Hematopoietic multipotent progenitor cell treated with erythropoietin and hydrocortisone succinate and interleukin-3 and kit ligand, for 4 days (in vitro differentiated cells): ENCODE measurements around the gene DCAF15.

Source experiments
- DNase-seq: peaks from one replicate; pipeline ENCODE4 v3.0.0-alpha.2; 2015

Gene DCAF15

DNA sequence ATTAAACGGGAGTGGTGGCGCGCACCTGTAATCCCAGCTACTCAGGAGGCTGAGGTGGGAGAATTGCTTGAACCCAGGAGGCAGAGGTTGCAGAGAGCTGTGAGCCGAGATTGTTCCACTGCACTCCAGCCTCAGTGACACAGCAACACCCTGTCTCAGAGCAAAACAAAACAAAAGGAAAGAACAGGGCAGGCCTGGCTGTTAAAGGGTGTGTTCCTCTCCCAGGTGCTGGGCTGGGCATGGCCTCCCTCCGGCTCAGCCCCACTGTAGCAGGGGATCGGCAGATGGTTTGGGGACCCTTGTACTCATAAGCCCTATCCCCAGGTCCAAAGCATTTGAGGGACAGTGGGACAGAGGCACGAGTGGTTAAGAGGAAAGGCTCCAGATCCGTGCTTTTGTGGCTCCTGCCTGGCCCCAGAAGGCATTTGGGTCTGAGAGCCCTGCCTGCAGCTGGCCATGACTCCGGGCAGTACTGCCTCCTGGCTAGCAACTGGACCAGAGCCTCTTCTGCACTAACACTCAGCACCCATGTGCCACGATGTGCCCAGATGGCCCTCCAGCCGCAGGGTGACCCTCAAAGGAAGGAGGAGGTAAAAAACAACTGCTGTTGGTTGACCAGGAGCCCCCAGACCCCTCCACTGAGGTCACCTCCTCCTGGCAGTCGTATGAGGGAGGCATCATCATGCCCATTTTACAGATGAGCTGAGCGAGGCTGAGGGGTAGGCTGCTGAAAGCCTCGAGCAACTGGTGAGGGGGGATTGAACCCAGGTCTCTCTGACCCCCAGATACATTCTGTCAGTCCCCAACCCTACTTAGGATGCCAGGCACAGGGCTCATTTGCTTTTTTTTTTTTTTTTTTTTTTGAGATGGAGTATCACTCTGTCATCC lies 43.8 kb downstream of the DCAF15 start:
- DNase-seq, result no peak

DNA sequence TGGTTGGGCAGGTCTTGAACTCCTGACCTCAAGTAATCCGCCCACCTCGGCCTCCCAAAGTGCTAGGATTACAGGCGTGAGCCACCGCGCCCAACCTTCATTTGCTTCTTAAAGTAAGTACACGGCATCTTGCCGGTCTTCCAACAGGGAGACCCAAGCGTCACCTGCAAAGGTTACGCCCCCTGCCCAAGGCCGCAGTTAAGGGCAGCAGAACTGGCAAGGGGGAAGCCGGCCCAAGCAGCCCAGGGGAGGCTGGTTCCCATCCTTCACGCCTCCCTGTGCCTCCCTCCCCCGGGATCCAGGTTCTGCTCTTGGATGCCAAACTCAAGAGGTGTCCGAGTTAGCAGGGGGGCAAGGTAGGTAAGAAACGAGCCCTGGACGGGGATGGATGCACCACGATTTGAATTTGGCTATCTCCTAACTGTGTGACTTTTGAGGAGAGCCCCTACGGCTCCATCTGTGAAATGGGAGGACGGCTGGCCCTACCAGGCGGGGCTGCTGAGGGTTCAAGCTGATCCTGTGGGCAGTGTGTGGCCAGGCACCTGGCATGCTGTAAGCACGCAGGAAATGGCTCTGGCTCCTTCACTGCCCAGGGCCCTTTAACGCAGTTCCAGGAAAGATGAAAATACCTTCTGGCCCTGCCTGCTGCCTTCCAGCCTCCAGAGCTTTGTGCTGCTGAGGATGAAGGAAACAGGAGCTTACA lies 44.8 kb downstream of the DCAF15 start:
- no peak for DNase-seq

DNA sequence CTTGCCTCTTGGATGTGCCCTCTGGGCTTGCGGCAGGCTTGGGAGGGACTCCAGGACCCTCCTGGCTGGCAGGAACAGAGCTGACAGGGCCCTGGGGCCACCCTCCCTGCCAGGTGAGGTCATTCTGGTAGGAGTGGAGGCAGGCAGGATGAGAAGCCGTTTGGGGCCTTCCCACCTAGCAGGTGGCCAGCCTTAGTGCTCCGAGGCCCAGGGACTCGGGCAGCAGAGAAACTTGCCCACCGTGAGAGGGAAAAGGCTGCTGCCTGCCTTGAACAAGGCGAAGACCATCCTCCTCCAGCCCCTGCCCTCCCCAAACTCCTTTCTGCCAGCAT lies 45.3 kb downstream of the DCAF15 start:
- no peak for DNase-seq

DNA sequence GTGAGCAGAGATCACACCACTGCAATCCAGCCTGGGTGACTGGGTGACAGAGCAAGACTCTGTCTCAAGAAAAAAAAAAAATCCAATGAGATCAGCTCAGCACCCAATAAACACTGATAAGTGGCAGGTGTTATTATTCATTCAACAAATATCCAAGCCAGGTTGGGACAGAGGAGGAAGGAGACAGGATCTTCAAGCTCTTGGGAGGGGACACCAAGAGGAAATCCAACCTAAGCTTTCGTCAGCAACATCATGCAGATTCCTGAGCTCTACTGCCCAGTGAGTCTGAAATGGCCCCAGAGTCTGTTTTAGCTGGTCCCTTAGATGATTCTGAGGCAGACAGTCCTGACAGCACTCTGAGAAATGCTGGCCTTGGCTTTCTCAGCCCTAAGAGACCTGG lies 46.1 kb downstream of the DCAF15 start:
- no peak for DNase-seq

DNA sequence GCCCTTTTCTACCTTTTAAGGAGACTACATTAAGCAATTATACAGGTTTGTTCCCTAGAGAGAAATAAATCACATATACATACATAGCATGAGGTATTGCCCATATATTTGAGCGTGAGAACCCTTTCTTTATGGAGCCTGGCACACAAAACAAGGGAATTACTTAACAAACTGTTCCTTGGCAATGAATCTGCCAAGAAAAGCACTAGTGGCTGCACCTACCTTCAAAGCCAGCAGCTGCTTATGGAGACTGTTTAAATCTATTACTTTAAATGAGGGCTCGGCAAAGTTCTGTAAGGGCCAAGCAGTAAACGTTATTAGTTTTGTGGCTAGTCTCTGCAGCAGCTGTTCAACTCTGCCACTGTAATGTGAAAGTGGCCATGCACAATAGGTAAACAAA lies 46.8 kb downstream of the DCAF15 start:
- DNase-seq, result no peak

DNA sequence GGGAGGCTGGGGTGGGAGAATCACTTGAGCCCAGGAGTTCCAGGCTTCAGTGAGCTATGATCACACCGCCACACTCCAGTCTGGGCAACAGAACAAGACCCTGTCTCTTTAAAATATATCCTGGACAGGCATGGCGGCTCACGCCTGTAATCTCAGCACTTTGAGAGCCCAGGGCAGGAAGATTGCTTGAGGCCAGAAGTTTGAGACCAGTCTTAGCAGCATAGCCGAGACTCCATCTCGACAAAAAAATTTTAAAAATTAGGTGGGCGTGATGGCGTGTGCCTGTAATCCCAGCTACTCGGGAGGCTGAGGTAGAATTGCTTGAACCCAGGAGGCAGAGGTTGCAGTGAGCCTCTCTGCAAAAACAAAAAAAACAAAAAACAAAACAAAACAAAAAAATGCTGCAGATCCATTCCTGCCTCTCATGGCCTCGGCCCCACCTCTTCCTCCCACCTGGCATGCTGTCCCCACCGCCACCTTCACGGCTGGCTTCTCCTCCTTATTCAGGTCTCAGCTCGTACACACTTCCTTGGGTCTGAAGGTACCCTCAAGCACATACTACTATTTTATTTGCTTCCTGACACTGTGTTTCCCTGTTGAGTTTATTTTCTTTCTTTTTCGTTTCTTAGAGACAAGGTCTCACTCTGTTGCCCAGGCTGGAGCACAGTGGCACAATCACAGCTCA lies 48.5 kb downstream of the DCAF15 start:
- DNase-seq, result no peak

DNA sequence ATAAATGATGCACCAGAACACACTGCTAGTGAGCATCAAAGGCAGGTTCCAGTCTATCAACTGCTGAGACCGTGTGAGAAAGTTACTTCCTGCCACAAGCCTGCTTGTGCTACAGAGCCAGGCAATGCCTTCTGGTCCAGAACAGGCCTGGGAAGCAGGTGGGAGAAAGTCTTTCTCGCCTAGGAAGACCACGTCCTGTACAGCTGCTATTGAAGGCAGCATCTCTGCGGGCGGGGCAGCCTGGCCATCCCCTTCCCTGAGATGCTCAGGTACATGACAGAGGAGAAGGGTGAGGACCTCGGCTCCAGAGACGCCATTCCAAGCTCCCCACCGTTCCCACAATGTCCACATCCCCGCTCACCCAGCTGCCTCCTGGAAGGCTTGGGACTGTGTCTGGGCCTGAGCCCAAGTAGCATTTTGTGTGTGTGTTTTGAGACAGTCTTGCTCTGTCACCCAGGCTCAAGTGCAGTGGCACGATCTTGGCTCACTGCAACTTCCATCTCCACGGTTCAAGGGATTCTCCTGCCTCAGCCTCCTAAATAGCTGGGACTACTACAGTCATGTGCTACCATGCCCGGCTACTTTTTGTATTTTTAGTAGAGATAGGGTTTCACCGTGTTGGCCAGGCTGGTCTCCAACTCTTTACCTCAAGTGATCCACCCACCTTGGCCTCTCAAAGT lies 50.4 kb downstream of the DCAF15 start:
- DNase-seq, result no peak

DNA sequence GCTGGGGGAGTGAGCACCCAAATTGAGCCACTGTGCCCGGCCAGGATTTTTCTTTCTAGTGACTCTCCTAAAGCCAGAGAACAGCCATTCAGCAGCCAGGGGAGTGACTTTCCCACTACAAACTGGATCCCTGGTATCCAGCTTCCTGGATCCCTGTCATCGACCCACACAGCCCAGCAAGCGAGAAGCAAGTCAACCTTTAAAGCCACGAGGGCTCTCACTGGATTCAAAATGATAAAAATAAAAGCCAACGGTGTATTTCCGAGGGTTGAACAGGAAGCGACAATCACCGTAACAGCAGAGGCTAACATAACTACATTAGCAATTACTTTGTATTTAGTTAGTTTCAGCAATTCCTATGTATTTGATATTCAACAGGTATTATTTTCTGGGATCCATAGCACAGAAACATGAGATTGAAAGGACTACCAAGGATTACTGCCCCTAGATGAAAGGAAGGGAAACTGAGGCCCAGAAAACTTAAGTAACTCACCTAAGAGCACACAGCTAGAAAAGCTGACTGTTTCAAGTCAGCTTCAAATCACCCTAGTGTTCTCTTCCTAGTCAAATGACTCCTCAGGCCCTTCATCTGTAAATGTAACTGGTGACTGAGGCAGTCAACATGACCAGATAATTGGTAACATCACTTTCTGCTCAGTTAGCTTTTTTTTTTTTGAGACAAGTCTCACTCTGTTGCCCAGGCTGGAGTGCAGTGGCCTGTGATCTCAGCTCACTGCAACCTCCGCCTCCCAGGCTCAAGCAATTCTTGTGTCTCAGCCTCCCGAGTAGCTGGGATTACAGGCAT lies 51.1 kb downstream of the DCAF15 start:
- DNase-seq, result peak; percentile 51

DNA sequence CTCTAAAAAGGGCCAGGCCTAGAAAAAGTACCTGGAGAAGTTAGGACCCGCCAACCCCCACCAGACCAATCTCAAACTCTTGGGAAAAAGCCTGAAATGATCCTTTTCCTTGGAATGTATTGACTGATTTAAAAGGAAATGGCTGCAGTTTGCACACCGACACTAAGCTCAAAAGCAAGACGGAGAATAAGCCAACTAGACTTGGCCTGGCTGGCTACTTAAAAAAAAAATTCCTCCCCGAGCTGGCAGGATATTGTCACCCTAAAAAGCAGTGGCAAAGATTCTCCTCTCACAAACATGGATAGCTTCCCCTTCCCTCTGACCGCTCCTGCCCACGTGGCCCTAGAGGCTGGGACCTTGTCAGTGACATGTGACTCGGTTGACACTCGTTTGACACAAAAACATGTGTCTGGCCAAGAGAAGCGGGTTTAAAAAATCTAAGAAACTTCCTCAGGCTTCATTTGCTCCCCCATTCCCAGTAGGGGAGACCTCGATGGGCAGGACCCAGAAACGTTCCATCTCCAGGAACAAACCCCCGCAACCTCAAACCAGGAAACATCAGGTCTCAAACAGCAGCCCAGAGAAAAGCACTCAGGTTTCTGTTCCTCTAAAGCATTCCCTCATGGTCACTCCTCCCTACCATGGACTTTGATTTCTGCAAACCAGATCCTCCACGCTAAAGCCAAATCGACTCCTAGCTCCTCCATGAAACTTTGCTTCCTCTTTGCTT lies 52.5 kb downstream of the DCAF15 start:
- peak; percentile 79 for DNase-seq

DNA sequence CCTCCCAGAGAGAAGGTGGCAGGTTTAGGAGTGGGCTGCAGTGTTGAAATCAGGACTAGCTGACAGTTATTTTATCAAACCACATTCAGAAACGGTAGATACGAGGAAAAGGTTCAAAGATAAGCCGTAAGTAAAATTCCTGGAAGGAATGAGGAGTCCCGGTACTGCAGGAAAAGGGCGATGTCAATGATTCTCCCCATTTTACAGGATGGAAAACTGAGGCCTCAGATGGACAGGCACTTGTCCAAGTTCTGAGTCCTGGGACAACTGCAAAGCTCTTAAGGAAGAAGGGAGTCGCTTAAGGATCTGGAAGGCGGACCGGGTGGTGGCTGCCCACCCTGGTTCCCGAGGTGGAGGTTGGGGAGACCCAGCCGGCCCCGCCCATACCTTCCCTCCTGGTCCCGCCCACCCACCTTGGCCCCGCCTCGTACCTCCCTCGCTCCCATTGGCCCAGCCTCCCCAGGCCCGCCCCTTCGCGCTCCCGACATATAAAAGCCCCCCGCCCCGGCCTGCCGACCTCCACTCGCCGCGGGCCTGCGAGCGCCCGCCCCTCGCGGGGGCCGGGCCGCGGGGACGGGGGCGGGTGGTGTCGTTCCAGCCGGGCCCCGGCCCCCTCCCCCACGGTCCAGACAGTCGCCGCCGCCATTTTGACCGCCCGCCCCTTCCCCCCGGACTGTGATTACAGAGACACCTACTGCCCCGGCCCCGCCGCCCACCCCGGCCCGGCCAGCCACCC lies 53.2 kb downstream of the DCAF15 start:
- peak; percentile 95 for DNase-seq

DNA sequence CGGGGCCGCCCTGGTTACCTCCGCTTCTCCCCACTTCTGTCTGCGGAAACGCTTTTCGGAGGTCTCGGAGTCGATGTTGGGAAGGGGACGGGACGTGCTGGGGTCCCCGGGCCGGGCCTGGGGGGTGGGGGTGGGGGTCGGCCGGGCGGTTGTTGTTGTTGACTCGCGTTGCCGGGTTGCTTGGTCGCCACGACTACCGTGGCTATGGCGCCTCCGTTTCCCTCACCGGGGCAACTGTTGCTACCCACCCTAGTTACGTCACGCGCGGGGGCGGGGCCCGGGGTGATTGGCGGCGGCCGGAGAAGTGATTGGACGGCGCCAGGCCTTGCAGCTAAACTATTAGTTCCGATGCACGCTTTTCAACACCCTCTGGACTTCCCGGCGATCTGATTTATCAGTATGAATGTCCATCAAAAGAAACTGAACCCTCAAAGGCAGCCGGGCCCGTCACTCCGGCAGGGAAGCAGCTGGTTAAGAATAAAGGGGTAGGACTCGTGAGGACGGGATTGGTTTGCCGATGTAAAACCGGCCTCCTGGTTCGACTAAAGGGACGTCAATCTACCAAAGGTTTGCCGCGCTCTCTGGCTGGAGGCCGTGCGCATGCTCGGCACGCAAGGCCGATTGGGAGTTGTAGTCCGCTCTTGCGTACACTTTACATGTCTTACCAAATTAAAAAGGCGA lies 53.9 kb downstream of the DCAF15 start, which contains the start of gene RFX1:
Gene RFX1, minus strand, starts transcription at position 236 of the 681 bp plus-strand sequence. CDS start 12,477 bp downstream, outside the sequence.
- DNase-seq, result peak; percentile 100

DNA sequence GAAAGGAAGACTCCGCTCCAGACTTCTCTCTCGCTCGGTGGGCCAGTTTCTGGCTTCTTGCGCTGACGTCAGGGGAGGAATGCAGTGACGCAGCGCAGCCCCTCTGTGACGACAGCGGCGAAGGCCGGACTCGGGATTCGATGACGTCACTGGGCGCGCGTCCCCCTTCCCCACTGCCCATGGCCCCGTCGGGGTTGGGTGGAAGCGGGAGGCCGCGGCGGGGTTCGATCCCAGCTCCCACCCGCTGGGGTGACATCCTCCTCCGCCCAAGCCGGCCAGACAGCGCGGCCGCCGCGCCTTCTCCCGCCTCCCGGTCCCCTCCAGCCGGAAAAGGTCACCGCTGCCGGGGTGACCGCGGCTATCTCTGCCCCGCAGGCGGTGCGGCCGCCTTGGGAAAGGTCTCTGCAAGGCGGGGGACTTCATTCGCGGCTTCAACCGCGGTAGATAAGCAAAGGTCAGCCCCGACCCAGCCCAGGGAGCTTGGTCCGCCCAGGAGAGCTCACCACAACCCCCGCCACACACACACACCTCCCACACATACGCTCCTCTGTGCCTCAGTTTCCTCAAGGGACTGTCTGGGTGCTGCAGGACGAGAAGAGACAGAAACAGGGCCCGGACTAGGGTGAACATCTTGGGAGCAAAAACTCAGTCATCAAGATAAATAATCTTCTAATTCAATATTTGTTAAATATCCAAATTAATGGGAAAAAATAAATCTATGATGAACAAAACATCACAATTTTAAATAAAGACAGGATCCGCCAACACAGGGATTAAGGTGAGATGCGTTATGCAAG lies 54.7 kb downstream of the DCAF15 start:
- DNase-seq, result peak; percentile 93
